Smooth muscle cell (in vitro differentiated cells): ENCODE data around the gene NOP14. TPM values are rescaled to one million over a fixed set of nuclear protein-coding genes. Genes with fewer than 3 reads are reported as not detected.

ENCODE experiments used
- DNase-seq: peaks from one replicate; lab custom pipeline; 2025; ENCODE audit not compliant: unreplicated experiment; lab: John Stamatoyannopoulos, UW
- H2AFZ ChIP-seq: fragments of 200-600 bp; sonication (generic); 2 replicates; pipeline ENCODE4 v1.6.0; 2016; ENCODE audit warnings: antibody characterized with exemption, low read depth, mild to moderate bottlenecking
- H3F3A ChIP-seq: fragments of 200-600 bp; sonication (generic); 2 replicates; pipeline ENCODE4 v1.6.0; 2017; ENCODE audit warnings: antibody characterized with exemption, low read depth
- H3K27ac ChIP-seq: fragments of 200-600 bp; sonication (generic); 2 replicates; pipeline ENCODE4 v1.5.1; 2016; ENCODE audit warnings: low read depth, mild to moderate bottlenecking
- H3K27me3 ChIP-seq: fragments of 200-600 bp; sonication (generic); 2 replicates; pipeline ENCODE4 v1.6.1; 2016; ENCODE audit warnings: low read depth, mild to moderate bottlenecking
- H3K36me3 ChIP-seq: fragments of 200-600 bp; sonication (generic); 2 replicates; pipeline ENCODE4 v1.5.1; 2016; ENCODE audit warnings: low read depth
- H3K4me1 ChIP-seq: fragments of 200-600 bp; sonication (generic); 2 replicates; pipeline ENCODE4 v1.5.1; 2016; ENCODE audit warnings: low read depth
- H3K4me2 ChIP-seq: fragments of 200-600 bp; sonication (generic); 2 replicates; pipeline ENCODE4 v1.6.0; 2016; ENCODE audit warnings: mild to moderate bottlenecking
- H3K4me3 ChIP-seq: fragments of 200-600 bp; sonication (generic); 2 replicates; pipeline ENCODE4 v1.5.1; 2016; ENCODE audit warnings: mild to moderate bottlenecking
- H3K79me2 ChIP-seq: fragments of 200-600 bp; sonication (generic); 2 replicates; pipeline ENCODE4 v1.6.0; 2016; ENCODE audit warnings: low read depth, mild to moderate bottlenecking
- H3K9ac ChIP-seq: fragments of 200-600 bp; sonication (generic); 2 replicates; pipeline ENCODE4 v1.6.0; 2016; ENCODE audit warnings: low read depth
- H3K9me3 ChIP-seq: fragments of 200-600 bp; sonication (generic); replicated peaks from 2 replicates; pipeline ENCODE4 v1.5.1; 2016; ENCODE audit warnings: low read depth
- H4K20me1 ChIP-seq: fragments of 200-600 bp; sonication (generic); 2 replicates; pipeline ENCODE4 v1.6.0; 2016; ENCODE audit warnings: low read depth
- CTCF ChIP-seq: fragments of 200-600 bp; sonication (generic); IDR thresholded peaks from 2 replicates; pipeline ENCODE4 v1.5.1; 2017; ENCODE audit warnings: borderline replicate concordance, mild to moderate bottlenecking, antibody characterized with exemption; ENCODE audit not compliant: insufficient read depth, poor library complexity, severe bottlenecking
- WGBS: methylation state at CpG from one replicate; pipeline ENCODE4 v1.1.7; 2016; ENCODE audit warnings: low lambda C conversion rate; 5-methylcytosine and 5-hydroxymethylcytosine counted together
- polyA plus RNA-seq: library from polyadenylated mRNA; unstranded; fragments of >200 nt; fragmentation: Nextera tagmentation; extraction: Ambion mirVana; gene quantifications from 2 replicates; pipeline ENCODE4 v1.2.1, GENCODE V29; 2016
- total RNA-seq: library from RNA; depleted of rRNA; stranded (reverse); fragments of >200 nt; gene quantifications from 2 replicates; pipeline ENCODE4 v1.2.3, GENCODE V29; 2014

Gene NOP14
- total and polyA plus RNA-seq, 2 experiments from 2014 or later, result 10.9 to 18.5 TPM

GRCh38 chr4:2902126-2902525, 61.1 kb downstream of the NOP14 start:
- peaks cover 22% of the 10 kb centered on the region for H3K36me3 ChIP-seq
- peaks cover 20% of the 10 kb centered on the region for H4K20me1 ChIP-seq
- H3K4me3 ChIP-seq, result no peak overlapping the region
- H3K27ac ChIP-seq, result no peak overlapping the region
- no peak for DNase-seq
- TF ChIP-seq CTCF, result no peak
- peaks cover 5% of the 10 kb centered on the region for H3K79me2 ChIP-seq
- no peak overlapping the region for H3K4me2 ChIP-seq
- H3K4me1 ChIP-seq, result no peaks in the 10 kb centered on the region
- 98% methylated on average over 2 of the region's 2 CpGs for WGBS
- no peaks in the 10 kb centered on the region for H3K27me3 ChIP-seq
- H3K9me3 ChIP-seq, result no peaks in the 10 kb centered on the region
- no peak overlapping the region for H2AFZ ChIP-seq
- no peaks in the 10 kb centered on the region for H3F3A ChIP-seq
- H3K9ac ChIP-seq, result no peak overlapping the region

- Histone ChIP-seq H3K4me3 (no peak overlapping the region), H3K4me1 (no peaks in the 10 kb centered on the region), H3F3A (no peaks in the 10 kb centered on the region), H3K4me2 (no peak overlapping the region), H4K20me1 (peaks cover 28% of the 10 kb centered on the region), H3K27ac (no peak overlapping the region), H3K9ac (no peak overlapping the region), H3K27me3 (no peaks in the 10 kb centered on the region), H3K36me3 (peaks cover 22% of the 10 kb centered on the region), H2AFZ (no peak overlapping the region), H3K79me2 (peaks cover 6% of the 10 kb centered on the region), H3K9me3 (no peaks in the 10 kb centered on the region)
- no peak for TF ChIP-seq CTCF
- no peak for DNase-seq
- WGBS, result 99% methylated on average over 3 of the region's 3 CpGs
Observed at GRCh38 chr4:2901186-2901585, 62.0 kb downstream of the NOP14 start.

- TF ChIP-seq CTCF, result no peak
Observed at GRCh38 chr4:2900741-2901140, 62.5 kb downstream of the NOP14 start.

GRCh38 chr4:2898001-2898400, 65.2 kb downstream of the NOP14 start:
- Histone ChIP-seq H3K4me3 (no peak overlapping the region), H3F3A (no peaks in the 10 kb centered on the region), H3K79me2 (peaks cover 13% of the 10 kb centered on the region), H3K36me3 (peaks cover 22% of the 10 kb centered on the region), H3K27me3 (no peaks in the 10 kb centered on the region), H3K9me3 (no peaks in the 10 kb centered on the region), H3K27ac (no peak overlapping the region), H2AFZ (no peak overlapping the region), H3K4me2 (no peak overlapping the region), H4K20me1 (peaks cover 27% of the 10 kb centered on the region), H3K9ac (no peak overlapping the region), H3K4me1 (no peaks in the 10 kb centered on the region)
- DNase-seq, result no peak
- over 99% methylated on average over 3 of the region's 3 CpGs for WGBS
- no peak for TF ChIP-seq CTCF

More at GRCh38 chr4:2900741-2901140, 62.5 kb downstream of the NOP14 start:
- Histone ChIP-seq H3K4me2 (no peak overlapping the region), H3K27me3 (no peaks in the 10 kb centered on the region), H3K27ac (no peak overlapping the region), H3K4me1 (no peaks in the 10 kb centered on the region), H3K36me3 (peaks cover 22% of the 10 kb centered on the region), H3K9me3 (no peaks in the 10 kb centered on the region), H3F3A (no peaks in the 10 kb centered on the region), H2AFZ (no peak overlapping the region), H3K9ac (no peak overlapping the region), H4K20me1 (peaks cover 28% of the 10 kb centered on the region), H3K4me3 (no peak overlapping the region), H3K79me2 (peaks cover 6% of the 10 kb centered on the region)
- 93% methylated on average over 6 of the region's 6 CpGs for WGBS
- DNase-seq, result no peak
